Measurements from ENCODE around the gene FOXB1. TPM values are rescaled to one million over a fixed set of nuclear protein-coding genes. Genes with fewer than 3 reads are reported as not detected.
A peak's percentile ranks its signal among the peaks of the same experiment; 100 is the strongest.

FOXB1 gene
- total RNA-seq, 1 experiment from 2014 or later, result 10.8 TPM

DNA sequence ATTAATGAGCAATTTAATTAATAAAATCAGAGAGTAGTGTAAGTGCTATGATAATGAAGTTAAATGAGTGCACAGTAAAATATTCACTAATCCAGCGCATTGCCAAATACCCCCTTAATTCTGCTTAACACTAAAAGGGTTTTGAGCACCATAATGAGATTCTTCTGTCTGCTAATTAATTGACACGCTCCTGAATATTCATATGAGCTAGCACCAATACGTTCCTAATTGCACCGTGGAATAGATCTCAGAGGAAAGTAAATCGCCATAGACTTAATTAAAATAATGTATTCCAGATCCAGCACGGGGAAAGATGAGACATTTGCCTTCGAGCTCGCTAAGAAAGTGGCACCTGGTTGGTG, 9.6 kb upstream of the FOXB1 start:
- POLR2A ChIA-PET, result interaction anchor here (1.0 to 3.9 kb wide), 3 partner anchors 10 to 14 kb away, joined by 4 to 30 read pairs (median 5); partner anchors contain the start of gene FOXB1

DNA sequence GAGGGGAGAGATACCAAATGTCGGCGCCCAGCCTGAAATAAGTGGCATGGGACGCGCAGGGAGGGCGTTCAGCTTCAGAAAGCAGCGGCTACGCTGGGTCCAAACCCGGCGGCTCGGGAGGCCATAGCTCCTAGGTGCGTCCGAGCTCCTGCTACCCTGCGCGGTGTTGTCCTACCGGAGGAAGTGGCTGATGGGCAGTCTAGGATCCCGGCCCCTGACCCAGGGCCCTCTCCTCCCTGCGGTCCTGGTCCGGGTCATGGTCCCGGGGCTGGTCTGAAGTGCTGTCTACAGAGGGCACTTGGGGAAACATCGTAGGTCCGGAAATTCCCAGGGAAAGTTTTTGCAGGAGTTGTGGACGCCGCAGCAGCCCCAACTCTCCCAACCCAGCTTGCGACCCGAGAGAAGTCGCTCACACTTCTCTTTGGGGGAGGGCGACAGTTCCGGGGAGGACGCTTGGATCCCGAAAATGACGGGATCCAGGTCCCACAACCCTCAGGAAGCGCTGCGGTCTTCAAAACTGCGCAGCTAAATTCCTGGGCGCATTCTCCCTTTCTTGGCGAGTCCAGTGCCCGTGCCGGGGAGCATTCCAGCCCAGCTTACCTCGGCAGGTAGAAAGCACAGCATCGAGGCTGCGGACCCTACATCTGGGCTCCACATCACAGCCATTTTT, 9.1 kb upstream of the FOXB1 start:
- DNase-seq (ENCODE audit: low spot score) (peak; percentile 74), ATAC-seq (peak; percentile 14)
- CTCF ChIA-PET, result interaction anchor here (0.8 to 7.4 kb wide), 17 partner anchors 9 to 332 kb away, joined by 3 to 119 read pairs (median 7); partner anchors contain the start of gene FOXB1
- Mint-ChIP-seq H3K4me3 (peak overlapping the region; percentile 87), H3K27ac (peak overlapping the region; percentile 98), H3K4me1 (peaks cover 81% of the 10 kb centered on the region), H3K9me3 (no peaks in the 10 kb centered on the region), H3K27me3 (ENCODE audit: low read depth) (no peaks in the 10 kb centered on the region; the same call in 1 of the 2 replicates), H3K36me3 (no peaks in the 10 kb centered on the region)
- TF ChIP-seq TP53 (CRISPR knock-in tag; IDR thresholded peaks at IDR 0.05), result 0 out of 2 replicates have a peak, but pooled peaks have one; percentile 10
- TF ChIP-seq, protein P1, sequence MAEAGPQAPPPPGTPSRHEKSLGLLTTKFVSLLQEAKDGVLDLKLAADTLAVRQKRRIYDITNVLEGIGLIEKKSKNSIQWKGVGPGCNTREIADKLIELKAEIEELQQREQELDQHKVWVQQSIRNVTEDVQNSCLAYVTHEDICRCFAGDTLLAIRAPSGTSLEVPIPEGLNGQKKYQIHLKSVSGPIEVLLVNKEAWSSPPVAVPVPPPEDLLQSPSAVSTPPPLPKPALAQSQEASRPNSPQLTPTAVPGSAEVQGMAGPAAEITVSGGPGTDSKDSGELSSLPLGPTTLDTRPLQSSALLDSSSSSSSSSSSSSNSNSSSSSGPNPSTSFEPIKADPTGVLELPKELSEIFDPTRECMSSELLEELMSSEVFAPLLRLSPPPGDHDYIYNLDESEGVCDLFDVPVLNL (CRISPR knock-in tag; IDR thresholded peaks at IDR 0.05; ENCODE audit: borderline replicate concordance, low read depth), result 0 out of 2 replicates have a peak, but pooled peaks have one; percentile 35
- TF ChIP-seq, protein P2, sequence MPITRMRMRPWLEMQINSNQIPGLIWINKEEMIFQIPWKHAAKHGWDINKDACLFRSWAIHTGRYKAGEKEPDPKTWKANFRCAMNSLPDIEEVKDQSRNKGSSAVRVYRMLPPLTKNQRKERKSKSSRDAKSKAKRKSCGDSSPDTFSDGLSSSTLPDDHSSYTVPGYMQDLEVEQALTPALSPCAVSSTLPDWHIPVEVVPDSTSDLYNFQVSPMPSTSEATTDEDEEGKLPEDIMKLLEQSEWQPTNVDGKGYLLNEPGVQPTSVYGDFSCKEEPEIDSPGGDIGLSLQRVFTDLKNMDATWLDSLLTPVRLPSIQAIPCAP (CRISPR knock-in tag; IDR thresholded peaks at IDR 0.05), result no peak
- TF ChIP-seq ZNF219 (CRISPR knock-in tag; IDR thresholded peaks at IDR 0.05; ENCODE audit: borderline replicate concordance), result no peak
- TF ChIP-seq, protein P3, sequence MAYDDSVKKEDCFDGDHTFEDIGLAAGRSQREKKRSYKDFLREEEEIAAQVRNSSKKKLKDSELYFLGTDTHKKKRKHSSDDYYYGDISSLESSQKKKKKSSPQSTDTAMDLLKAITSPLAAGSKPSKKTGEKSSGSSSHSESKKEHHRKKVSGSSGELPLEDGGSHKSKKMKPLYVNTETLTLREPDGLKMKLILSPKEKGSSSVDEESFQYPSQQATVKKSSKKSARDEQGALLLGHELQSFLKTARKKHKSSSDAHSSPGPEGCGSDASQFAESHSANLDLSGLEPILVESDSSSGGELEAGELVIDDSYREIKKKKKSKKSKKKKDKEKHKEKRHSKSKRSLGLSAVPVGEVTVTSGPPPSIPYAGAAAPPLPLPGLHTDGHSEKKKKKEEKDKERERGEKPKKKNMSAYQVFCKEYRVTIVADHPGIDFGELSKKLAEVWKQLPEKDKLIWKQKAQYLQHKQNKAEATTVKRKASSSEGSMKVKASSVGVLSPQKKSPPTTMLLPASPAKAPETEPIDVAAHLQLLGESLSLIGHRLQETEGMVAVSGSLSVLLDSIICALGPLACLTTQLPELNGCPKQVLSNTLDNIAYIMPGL (CRISPR knock-in tag; IDR thresholded peaks at IDR 0.05), result no peak
- TF ChIP-seq, protein P4, sequence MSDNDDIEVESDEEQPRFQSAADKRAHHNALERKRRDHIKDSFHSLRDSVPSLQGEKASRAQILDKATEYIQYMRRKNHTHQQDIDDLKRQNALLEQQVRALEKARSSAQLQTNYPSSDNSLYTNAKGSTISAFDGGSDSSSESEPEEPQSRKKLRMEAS (CRISPR knock-in tag; IDR thresholded peaks at IDR 0.05), result no peak
- TF ChIP-seq, protein P5, sequence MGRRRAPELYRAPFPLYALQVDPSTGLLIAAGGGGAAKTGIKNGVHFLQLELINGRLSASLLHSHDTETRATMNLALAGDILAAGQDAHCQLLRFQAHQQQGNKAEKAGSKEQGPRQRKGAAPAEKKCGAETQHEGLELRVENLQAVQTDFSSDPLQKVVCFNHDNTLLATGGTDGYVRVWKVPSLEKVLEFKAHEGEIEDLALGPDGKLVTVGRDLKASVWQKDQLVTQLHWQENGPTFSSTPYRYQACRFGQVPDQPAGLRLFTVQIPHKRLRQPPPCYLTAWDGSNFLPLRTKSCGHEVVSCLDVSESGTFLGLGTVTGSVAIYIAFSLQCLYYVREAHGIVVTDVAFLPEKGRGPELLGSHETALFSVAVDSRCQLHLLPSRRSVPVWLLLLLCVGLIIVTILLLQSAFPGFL (CRISPR knock-in tag; IDR thresholded peaks at IDR 0.05; ENCODE audit: borderline replicate concordance), result no peak
- TF ChIP-seq FOXK1 (CRISPR knock-in tag; IDR thresholded peaks at IDR 0.05), result 0 out of 2 replicates have a peak, but pooled peaks have one; percentile 26
- no peak for TF ChIP-seq NR1H2 (CRISPR knock-in tag; IDR thresholded peaks at IDR 0.05)
- POLR2A ChIA-PET, result interaction anchor here (0.6 to 3.9 kb wide), 2 partner anchors 9 to 189 kb away, joined by 3 to 30 read pairs; partner anchors contain the start of gene FOXB1

More for the DNA sequence above, 9.6 kb upstream of the FOXB1 start:
- no peak for DNase-seq (ENCODE audit: low spot score)
- no peak for ATAC-seq
- Mint-ChIP-seq H3K27me3 (ENCODE audit: low read depth) (no peaks in the 10 kb centered on the region; the same call in 1 of the 2 replicates), H3K9me3 (no peaks in the 10 kb centered on the region), H3K27ac (peak overlapping the region; percentile 98), H3K4me3 (peak overlapping the region; percentile 87), H3K36me3 (no peaks in the 10 kb centered on the region), H3K4me1 (peaks cover 84% of the 10 kb centered on the region)
- CTCF ChIA-PET, result interaction anchor here (0.8 to 7.4 kb wide), 40 partner anchors 9 to 333 kb away, joined by 3 to 119 read pairs (median 4); partner anchors contain the start of gene FOXB1
- no peak for TF ChIP-seq NFYB (CRISPR knock-in tag; conservative IDR thresholded peaks at IDR 0.05; ENCODE audit: low read depth)
- TF ChIP-seq, protein P6, sequence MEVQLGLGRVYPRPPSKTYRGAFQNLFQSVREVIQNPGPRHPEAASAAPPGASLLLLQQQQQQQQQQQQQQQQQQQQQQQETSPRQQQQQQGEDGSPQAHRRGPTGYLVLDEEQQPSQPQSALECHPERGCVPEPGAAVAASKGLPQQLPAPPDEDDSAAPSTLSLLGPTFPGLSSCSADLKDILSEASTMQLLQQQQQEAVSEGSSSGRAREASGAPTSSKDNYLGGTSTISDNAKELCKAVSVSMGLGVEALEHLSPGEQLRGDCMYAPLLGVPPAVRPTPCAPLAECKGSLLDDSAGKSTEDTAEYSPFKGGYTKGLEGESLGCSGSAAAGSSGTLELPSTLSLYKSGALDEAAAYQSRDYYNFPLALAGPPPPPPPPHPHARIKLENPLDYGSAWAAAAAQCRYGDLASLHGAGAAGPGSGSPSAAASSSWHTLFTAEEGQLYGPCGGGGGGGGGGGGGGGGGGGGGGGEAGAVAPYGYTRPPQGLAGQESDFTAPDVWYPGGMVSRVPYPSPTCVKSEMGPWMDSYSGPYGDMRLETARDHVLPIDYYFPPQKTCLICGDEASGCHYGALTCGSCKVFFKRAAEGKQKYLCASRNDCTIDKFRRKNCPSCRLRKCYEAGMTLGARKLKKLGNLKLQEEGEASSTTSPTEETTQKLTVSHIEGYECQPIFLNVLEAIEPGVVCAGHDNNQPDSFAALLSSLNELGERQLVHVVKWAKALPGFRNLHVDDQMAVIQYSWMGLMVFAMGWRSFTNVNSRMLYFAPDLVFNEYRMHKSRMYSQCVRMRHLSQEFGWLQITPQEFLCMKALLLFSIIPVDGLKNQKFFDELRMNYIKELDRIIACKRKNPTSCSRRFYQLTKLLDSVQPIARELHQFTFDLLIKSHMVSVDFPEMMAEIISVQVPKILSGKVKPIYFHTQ (CRISPR knock-in tag; IDR thresholded peaks at IDR 0.05), result no peak
- TF ChIP-seq, protein P7, sequence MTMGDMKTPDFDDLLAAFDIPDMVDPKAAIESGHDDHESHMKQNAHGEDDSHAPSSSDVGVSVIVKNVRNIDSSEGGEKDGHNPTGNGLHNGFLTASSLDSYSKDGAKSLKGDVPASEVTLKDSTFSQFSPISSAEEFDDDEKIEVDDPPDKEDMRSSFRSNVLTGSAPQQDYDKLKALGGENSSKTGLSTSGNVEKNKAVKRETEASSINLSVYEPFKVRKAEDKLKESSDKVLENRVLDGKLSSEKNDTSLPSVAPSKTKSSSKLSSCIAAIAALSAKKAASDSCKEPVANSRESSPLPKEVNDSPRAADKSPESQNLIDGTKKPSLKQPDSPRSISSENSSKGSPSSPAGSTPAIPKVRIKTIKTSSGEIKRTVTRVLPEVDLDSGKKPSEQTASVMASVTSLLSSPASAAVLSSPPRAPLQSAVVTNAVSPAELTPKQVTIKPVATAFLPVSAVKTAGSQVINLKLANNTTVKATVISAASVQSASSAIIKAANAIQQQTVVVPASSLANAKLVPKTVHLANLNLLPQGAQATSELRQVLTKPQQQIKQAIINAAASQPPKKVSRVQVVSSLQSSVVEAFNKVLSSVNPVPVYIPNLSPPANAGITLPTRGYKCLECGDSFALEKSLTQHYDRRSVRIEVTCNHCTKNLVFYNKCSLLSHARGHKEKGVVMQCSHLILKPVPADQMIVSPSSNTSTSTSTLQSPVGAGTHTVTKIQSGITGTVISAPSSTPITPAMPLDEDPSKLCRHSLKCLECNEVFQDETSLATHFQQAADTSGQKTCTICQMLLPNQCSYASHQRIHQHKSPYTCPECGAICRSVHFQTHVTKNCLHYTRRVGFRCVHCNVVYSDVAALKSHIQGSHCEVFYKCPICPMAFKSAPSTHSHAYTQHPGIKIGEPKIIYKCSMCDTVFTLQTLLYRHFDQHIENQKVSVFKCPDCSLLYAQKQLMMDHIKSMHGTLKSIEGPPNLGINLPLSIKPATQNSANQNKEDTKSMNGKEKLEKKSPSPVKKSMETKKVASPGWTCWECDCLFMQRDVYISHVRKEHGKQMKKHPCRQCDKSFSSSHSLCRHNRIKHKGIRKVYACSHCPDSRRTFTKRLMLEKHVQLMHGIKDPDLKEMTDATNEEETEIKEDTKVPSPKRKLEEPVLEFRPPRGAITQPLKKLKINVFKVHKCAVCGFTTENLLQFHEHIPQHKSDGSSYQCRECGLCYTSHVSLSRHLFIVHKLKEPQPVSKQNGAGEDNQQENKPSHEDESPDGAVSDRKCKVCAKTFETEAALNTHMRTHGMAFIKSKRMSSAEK (CRISPR knock-in tag; IDR thresholded peaks at IDR 0.05; ENCODE audit: borderline replicate concordance), result no peak
- no peak for TF ChIP-seq ZNF423 (CRISPR knock-in tag; IDR thresholded peaks at IDR 0.05)
